Measurements from ENCODE around the gene KRT8.

DNA sequence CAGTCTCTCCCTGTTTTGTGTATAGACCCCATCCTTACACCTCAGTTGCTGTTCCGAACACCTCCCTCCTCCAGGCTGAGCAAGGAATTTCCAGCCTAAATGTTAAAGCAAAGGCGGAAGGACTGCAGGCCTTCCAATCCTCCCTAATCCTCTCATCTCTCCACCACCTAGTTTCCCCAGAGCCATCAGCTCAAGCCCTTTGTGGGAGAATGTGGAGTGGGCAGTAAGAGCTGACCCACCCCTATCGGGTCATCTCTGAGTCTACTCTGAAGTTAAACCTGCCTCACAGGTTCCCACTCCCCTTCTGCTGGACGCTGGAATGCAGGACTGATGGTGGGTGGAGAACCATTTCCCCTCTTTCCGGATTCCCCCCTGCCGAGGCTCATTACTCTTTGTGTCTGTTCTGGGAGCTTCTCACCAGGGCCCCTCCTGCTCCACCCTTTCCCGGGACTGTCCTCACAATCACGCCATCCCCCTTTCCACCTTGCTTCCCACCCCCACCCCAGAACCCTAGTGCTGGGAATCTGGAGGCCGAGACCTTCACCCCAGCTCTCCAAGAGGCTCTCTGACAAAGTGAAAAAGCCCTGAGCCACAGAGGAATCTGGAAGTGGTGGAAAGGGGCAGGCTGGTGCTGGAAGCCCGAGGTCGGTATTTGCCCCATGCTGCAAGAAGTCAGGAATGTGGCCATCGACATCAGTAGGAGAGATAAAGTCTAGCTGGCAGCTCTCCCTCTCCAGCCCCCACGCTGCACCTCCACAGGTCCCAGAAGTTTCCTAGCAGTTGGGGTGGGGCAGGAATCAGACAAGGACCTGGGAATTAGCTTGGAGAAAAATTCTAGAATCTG is 40.7 kb upstream of the KRT8 start:
- 0 out of 2 replicates have a peak, but pooled peaks have one; percentile 9 for TF ChIP-seq POLR2AphosphoS5 (IDR thresholded peaks at IDR 0.05; ENCODE audit: borderline replicate concordance, low read depth, low read length)
- TF ChIP-seq EZH2 (IDR thresholded peaks at IDR 0.05), result no peak

All from SK-N-MC (cell line).